ENCODE measurements around the gene GPR39. TPM values are rescaled to one million over a fixed set of nuclear protein-coding genes. Genes with fewer than 3 reads are reported as not detected.

The GPR39 gene
- total RNA-seq, 1 experiment from 2014 or later = 0.50 TPM

DNA sequence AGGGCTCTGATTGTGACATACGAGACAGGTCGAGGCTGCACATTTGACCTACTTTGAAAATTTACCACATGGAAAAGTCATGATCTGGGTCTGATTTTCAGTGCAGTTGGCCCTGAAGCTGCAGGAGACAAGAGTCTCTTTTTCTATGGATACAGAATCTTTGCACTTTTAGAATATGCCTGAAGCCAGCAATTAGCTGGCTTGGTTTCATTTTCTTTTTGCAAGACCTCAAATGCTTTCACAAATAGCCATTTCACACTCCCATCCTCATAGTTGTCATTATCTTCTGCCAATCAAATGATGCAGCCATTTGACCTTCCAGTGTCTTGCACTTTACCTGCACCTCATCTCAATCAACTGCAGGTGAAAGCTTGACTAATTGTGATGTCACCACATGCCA lies 59.0 kb downstream of the GPR39 start:
- peaks cover 0 to 5% of the 10 kb centered on the region in 2 experiments; a peak in 2 of 4 replicates for H3K4me1 Mint-ChIP-seq
- WGBS (ENCODE audit: extremely low coverage, insufficient read length, low lambda C conversion rate) = no CpG with 5 or more reads among the region's 2 CpGs
- no peaks in the 10 kb centered on the region for H3K79me2 ChIP-seq (ENCODE audit: insufficient read depth, low read length)

More for the DNA sequence above, 59.0 kb downstream of the GPR39 start:
- H3K4me2 ChIP-seq (ENCODE audit: insufficient read depth, insufficient read length, low read length) = no peak overlapping the region
- H3K27me3 ChIP-seq (ENCODE audit: insufficient read depth, low read length) = no peaks in the 10 kb centered on the region
- H2BK5ac ChIP-seq (ENCODE audit: insufficient read length, low read length) = no peak overlapping the region
- H3K4me1 ChIP-seq (ENCODE audit: insufficient read depth, low read length) = no peaks in the 10 kb centered on the region
- Mint-ChIP-seq H3K9me3 (peaks cover 2 to 3% of the 10 kb centered on the region in 2 experiments; a peak in 4 of 5 replicates), H3K27me3 (ENCODE audit: low read depth) (no peaks in the 10 kb centered on the region), H3K27ac (no peak overlapping the region), H3K4me3 (no peak overlapping the region), H3K36me3 (ENCODE audit: insufficient read depth in 1 of 3, low read depth in 3 of 3) (no peaks in the 10 kb centered on the region; a peak in 1 of 7 replicates)
- H4K5ac ChIP-seq (ENCODE audit: insufficient read length, low read depth, low read length) = no peak overlapping the region
- no peaks in the 10 kb centered on the region for H3K9me3 ChIP-seq (ENCODE audit: control insufficient read depth, low read depth, low read length)
- H2AK5ac ChIP-seq (ENCODE audit: insufficient read length, low read length) = no peak overlapping the region
- H2BK12ac ChIP-seq (ENCODE audit: insufficient read length, low read depth, low read length) = no peak overlapping the region
- DNase-seq = no peak
- H4K20me1 ChIP-seq (ENCODE audit: control insufficient read depth, insufficient read depth, insufficient read length) = no peaks in the 10 kb centered on the region
- no peaks in the 10 kb centered on the region for H3K23me2 ChIP-seq (ENCODE audit: insufficient read length, low read depth, low read length, poor library complexity, severe bottlenecking)
- no peak overlapping the region for H3K4ac ChIP-seq (ENCODE audit: low read depth, low read length)
- H3K79me1 ChIP-seq (ENCODE audit: insufficient read depth, low read depth, low read length, poor library complexity, severe bottlenecking) = no peaks in the 10 kb centered on the region
- no peak overlapping the region for H2BK20ac ChIP-seq (ENCODE audit: low read depth, low read length, poor library complexity, severe bottlenecking)
- no peak overlapping the region for H3T11ph ChIP-seq (ENCODE audit: low read length)
- no peak overlapping the region for H3K56ac ChIP-seq (ENCODE audit: insufficient read length, low read depth, low read length)
- H2BK120ac ChIP-seq (ENCODE audit: low read depth, low read length, poor library complexity, severe bottlenecking) = no peak overlapping the region
- H3K27ac ChIP-seq (ENCODE audit: insufficient read length, low read depth, low read length) = no peak overlapping the region
- no peak overlapping the region for H2BK15ac ChIP-seq (ENCODE audit: low read depth, low read length)
- H3K9ac ChIP-seq (ENCODE audit: extremely low read depth, insufficient read length, low read length) = no peak overlapping the region
- H4K8ac ChIP-seq (replicated peaks; ENCODE audit: insufficient read length, low read depth, low read length) = no peak overlapping the region
- H3K18ac ChIP-seq (ENCODE audit: insufficient read length, low read depth, low read length) = no peak overlapping the region
- no peak overlapping the region for H4K91ac ChIP-seq (ENCODE audit: insufficient read length, low read depth, low read length)
- TF ChIP-seq, protein P1, sequence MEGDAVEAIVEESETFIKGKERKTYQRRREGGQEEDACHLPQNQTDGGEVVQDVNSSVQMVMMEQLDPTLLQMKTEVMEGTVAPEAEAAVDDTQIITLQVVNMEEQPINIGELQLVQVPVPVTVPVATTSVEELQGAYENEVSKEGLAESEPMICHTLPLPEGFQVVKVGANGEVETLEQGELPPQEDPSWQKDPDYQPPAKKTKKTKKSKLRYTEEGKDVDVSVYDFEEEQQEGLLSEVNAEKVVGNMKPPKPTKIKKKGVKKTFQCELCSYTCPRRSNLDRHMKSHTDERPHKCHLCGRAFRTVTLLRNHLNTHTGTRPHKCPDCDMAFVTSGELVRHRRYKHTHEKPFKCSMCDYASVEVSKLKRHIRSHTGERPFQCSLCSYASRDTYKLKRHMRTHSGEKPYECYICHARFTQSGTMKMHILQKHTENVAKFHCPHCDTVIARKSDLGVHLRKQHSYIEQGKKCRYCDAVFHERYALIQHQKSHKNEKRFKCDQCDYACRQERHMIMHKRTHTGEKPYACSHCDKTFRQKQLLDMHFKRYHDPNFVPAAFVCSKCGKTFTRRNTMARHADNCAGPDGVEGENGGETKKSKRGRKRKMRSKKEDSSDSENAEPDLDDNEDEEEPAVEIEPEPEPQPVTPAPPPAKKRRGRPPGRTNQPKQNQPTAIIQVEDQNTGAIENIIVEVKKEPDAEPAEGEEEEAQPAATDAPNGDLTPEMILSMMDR (conservative IDR thresholded peaks at IDR 0.05) = no peak
- H3K23ac ChIP-seq (ENCODE audit: insufficient read length, low read depth, low read length) = no peak overlapping the region
- no peak overlapping the region for H2AFZ ChIP-seq (ENCODE audit: low read length)
- no peak overlapping the region for H3K14ac ChIP-seq (ENCODE audit: insufficient read depth, low read length)

Data from H9 (cell line).